GM10266 (cell line): ENCODE results near the gene EDARADD.
A peak's percentile ranks its signal among the peaks of the same experiment; 100 is the strongest.

Source experiments
- DNase-seq: peaks from one replicate; pipeline ENCODE4 v3.0.0; 2012; ENCODE audit errors: extremely low spot score
- TF ChIP-seq, protein P1 (sequence below): IDR thresholded peaks from 2 replicates; pipeline ENCODE4 v1.5.1; 2012; ENCODE audit warnings: mild to moderate bottlenecking, low read depth; ENCODE audit not compliant: control insufficient read depth, insufficient read depth; ENCODE audit errors: missing control alignments

The EDARADD gene

DNA sequence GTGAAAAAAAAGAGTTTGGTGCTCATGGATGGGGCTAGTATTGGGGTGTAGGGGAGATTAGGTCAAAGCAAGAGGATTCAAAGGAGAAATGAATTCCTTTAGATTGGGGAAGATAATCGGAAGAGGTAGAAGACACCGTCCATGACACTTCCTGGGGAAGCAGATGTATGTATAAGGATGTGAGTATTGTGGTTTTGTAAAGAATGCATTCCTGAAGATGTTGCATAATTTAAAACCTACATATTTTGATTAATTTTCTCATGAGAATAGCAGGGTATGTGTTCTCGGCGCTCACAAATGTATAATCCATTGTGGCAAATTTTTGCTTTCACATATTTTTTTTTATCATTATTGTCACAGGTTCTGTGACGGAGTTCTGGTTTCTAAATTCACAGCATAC lies 124.2 kb downstream of the EDARADD start:
- no peak for DNase-seq
- TF ChIP-seq, protein P1, sequence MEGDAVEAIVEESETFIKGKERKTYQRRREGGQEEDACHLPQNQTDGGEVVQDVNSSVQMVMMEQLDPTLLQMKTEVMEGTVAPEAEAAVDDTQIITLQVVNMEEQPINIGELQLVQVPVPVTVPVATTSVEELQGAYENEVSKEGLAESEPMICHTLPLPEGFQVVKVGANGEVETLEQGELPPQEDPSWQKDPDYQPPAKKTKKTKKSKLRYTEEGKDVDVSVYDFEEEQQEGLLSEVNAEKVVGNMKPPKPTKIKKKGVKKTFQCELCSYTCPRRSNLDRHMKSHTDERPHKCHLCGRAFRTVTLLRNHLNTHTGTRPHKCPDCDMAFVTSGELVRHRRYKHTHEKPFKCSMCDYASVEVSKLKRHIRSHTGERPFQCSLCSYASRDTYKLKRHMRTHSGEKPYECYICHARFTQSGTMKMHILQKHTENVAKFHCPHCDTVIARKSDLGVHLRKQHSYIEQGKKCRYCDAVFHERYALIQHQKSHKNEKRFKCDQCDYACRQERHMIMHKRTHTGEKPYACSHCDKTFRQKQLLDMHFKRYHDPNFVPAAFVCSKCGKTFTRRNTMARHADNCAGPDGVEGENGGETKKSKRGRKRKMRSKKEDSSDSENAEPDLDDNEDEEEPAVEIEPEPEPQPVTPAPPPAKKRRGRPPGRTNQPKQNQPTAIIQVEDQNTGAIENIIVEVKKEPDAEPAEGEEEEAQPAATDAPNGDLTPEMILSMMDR = no peak

DNA sequence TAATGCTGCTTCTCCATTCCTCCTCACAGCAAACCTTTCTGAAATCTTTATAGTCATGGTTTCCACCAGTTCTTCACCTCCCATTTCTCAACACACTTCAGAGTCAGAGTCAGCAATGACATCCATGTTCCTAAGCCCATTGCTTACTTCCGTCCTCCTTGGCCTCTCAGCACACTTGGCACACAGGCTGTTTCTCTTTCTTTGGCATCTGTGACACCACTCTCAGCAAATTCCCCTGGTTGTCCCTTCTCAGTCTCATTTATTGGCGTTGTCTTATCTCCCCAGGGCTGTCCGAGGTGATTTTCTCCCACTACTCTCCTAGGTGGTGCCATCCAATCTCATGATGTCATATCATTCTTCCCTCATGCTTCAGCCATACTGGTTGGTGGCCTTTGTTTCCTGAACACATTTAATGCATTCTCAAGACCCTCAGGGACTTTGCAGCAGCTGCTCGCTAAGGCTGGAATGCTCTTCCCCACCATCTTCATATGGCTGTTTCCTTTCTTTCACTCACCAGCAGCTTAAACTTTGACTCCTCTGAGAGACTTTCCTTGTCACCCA lies 126.4 kb downstream of the EDARADD start:
- no peak for DNase-seq

DNA sequence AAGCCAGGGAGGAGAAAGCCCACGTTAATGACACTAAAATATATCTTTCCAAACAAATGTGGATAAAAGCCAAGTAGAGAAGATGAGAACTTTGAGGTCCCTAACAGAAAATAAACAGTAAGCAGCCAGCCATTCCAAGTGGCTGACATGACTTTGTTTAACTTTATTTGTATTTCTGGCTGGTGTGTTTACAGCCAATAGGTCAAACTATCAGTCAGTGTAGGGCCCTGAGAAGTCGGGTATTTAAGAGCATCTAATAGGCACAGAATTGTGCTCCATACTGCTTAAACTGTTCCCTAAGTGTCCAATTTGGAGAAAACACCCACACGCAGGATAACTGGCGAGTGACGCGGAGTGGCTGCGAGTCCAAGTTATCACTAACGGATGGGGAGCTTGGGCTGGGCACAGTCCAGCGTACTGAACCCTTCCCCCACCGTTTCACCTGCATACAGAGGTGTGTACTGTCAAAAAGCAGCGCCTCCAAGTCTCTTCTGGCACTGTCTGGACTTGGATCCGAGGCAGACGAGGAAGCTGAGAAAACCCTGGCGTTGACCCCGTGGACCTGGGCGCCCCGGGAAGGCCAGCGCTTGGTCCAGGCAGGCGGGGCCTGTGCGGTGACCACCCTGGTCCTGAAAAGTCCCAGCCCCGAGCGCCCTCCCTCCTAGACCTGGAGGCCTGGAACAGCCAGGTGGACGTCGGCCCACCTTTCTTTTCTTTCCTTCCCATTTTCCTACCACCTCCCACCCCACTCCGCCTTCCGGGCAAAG lies 129.0 kb downstream of the EDARADD start:
- DNase-seq = no peak
- TF ChIP-seq, protein P1 = no peak

More for the DNA sequence above, 126.4 kb downstream of the EDARADD start:
- TF ChIP-seq, protein P1 = no peak

DNA sequence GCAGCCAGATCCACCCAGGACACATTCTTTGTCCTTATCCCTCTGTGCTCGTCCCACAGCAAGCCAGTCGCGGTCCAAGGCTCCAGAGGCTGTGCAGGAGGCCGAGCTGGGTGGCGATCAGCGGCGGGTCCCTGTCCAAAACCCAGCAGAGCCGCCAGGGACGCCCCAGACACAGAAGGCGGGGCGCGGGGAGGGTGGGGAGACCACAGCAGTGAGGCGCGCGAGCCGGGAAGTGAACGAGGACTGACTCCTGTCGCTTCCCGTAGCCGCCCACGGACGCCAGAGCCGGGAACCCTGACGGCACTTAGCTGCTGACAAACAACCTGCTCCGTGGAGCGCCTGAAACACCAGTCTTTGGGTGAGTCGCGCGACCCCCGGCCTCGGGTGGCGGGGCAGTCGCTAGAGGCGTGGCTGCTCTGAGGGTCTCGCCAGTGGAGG lies 129.6 kb downstream of the EDARADD start, which contains the start of gene LGALS8:
Gene LGALS8 (plus strand): TSS at position 279 of the 438 bp plus-strand sequence. CDS start 2,089 bp downstream, outside the sequence.
- TF ChIP-seq, protein P1 = no peak
- peak; percentile 80 for DNase-seq

DNA sequence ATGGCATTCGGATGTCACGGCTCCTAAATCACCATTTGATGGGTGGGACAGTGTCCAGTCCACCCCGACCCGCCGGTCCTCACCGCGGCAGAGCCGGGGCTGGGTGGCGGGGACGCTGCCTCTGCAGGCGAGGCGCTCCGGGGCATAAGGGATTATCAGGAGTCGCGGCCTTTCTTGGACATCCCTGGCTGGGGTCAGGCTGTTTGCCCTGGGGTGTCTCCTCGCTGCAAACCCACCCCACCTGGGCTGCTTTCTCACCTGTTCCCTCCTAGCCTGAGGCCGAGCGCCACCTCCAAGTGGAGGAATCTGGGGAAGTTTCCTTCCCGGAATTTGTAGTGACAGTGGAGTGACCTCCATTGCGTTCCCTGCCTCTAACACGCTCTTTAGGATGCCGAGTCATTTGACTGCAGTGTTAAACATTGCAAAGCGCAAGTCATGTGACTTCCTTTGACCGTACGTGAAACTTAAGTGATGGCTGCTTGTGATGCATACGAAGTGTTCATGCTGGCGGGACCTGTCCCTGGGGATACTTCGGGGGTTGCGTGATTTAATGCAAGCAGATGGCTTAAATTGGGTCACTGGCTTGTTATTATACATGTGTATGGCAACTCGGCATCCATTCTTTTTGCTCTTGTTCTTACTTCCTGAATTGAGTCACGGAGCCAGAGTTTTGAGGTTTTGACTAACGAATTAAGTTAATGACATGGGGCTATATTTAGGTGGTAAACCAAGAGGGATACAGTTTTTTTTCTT lies 130.2 kb downstream of the EDARADD start:
- TF ChIP-seq, protein P1 = no peak
- peak; percentile 77 for DNase-seq

DNA sequence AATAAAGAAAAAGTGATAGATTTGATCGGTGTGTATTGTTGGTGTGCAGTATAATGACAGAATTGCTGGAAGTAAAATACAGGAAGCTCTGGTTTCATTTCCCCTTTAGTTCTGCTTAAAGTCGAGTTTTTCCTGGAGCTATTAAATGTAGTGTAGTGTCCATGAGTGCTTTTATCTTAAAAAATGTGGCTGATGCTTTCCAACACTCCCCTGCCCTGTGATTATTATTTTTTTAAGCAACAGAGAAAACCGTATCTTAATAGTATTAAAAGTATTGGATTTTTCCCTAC lies 130.8 kb downstream of the EDARADD start:
- TF ChIP-seq, protein P1 = no peak

DNA sequence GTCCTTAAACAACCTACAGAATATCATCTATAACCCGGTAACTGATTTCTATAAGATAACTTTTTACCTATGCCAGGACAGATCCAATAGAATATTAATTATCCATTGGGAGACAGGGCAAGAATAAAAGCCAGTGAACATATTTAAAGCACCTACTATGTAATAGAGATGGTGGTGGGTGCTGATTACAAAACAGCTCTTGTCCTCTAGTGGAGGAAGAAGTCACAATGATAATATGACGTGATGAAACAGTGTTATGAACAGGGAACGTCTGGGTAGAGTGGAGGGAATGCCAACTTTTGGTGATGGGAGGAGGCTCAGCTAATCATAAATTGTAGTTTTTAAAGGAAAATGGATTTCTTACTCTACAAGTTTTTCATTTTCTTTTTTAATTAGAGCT lies 132.0 kb downstream of the EDARADD start:
- TF ChIP-seq, protein P1 = no peak
- no peak for DNase-seq

More for the DNA sequence above, 130.8 kb downstream of the EDARADD start:
- no peak for DNase-seq
